Suprapubic skin (tissue), 4 donors: ENCODE measurements around the gene PHEX. TPM values are rescaled to one million over a fixed set of nuclear protein-coding genes. Genes with fewer than 3 reads are reported as not detected.

Experiments
- DNase-seq, 2 donors: peaks; one replicate each; pipeline ENCODE4 v3.0.0-alpha.2; 2019; ENCODE audit warnings: low spot score in 2 of 2
- H3K27ac ChIP-seq: fragments of 200-600 bp; sonication (generic); one replicate; pipeline ENCODE4 v1.5.1; 2019
- H3K27me3 ChIP-seq: fragments of 200-600 bp; sonication (generic); one replicate; pipeline ENCODE4 v1.5.1; 2019
- H3K36me3 ChIP-seq: fragments of 200-600 bp; sonication (generic); one replicate; pipeline ENCODE4 v1.5.1; 2019
- H3K4me1 ChIP-seq: fragments of 200-600 bp; sonication (generic); one replicate; pipeline ENCODE4 v1.5.1; 2019
- H3K4me3 ChIP-seq: fragments of 200-600 bp; sonication (generic); one replicate; pipeline ENCODE4 v1.5.1; 2019; ENCODE audit warnings: mild to moderate bottlenecking
- H3K9me3 ChIP-seq: fragments of 200-600 bp; sonication (generic); one replicate; pipeline ENCODE4 v1.5.1; 2019
- CTCF ChIP-seq, 2 donors: fragments of 200-600 bp in 1 of 2; fragments of 450-650 bp in 1 of 2; sonication (generic) in 1 of 2; IDR thresholded peaks; one replicate each; pipeline ENCODE4 v1.5.1; 2016 to 2019; ENCODE audit warnings: antibody characterized with exemption in 2 of 2, mild to moderate bottlenecking in 1 of 2, moderate library complexity in 1 of 2
- EP300 ChIP-seq: sonication (generic); formaldehyde crosslinking; IDR thresholded peaks from one replicate; pipeline ENCODE4 v1.6.1; 2017; ENCODE audit warnings: antibody characterized with exemption
- POLR2A ChIP-seq, 2 donors: fragments of 450-650 bp; IDR thresholded peaks; one replicate each; pipeline ENCODE4 v1.6.1; 2017; ENCODE audit warnings: antibody characterized with exemption in 2 of 2, mild to moderate bottlenecking in 2 of 2, moderate library complexity in 2 of 2
- POLR2AphosphoS5 ChIP-seq, 3 donors: sonication (generic); formaldehyde crosslinking; IDR thresholded peaks; one replicate each; pipeline ENCODE4 v1.6.1; 2017; ENCODE audit warnings: antibody characterized with exemption in 3 of 3
- WGBS: methylation state at CpG from one replicate; pipeline ENCODE4 v1.1.5; 2018; 5-methylcytosine and 5-hydroxymethylcytosine counted together
- total RNA-seq, 4 donors: library from RNA; depleted of rRNA; stranded (reverse); fragments of >200 nt; gene quantifications; one replicate each; pipeline ENCODE4 v1.1.0, GENCODE V29; 2016

PHEX gene
- under 1 TPM in 3 of 4 donors, not detected in 1; 0.21 to 0.32 (median 0.30) TPM for total RNA-seq

GRCh38 chrX:22032084-22032483, at the start of gene PHEX:
TSS of gene PHEX (plus strand) at chrX:22032325. CDS start at chrX:22033006, 681 bp downstream.
- Histone ChIP-seq H3K27me3 (no peaks in the 10 kb centered on the region), H3K4me3 (no peak within 1 kb of the TSS), H3K36me3 (no peaks in the 10 kb centered on the region), H3K4me1 (no peaks in the 10 kb centered on the region), H3K27ac (no peak within 1 kb of the TSS), H3K9me3 (no peaks in the 10 kb centered on the region)
- TF ChIP-seq CTCF (IDR thresholded peaks at IDR 0.05) (no peak), POLR2A (IDR thresholded peaks at IDR 0.05) (no peak), POLR2AphosphoS5 (IDR thresholded peaks at IDR 0.05) (no peak), EP300 (no peak)
- DNase-seq, result no peak
- WGBS, result 74% methylated on average over 1 of the region's 1 CpG

GRCh38 chrX:21985332-21985777, 46.8 kb upstream of the PHEX start:
- TF ChIP-seq CTCF (IDR thresholded peaks at IDR 0.05), result peak; percentile 77 to 93
- TF ChIP-seq POLR2A (IDR thresholded peaks at IDR 0.05), result no peak
- no peaks in the 10 kb centered on the region for H3K27me3 ChIP-seq

GRCh38 chrX:21986596-21986995, 45.5 kb upstream of the PHEX start:
- no peak for DNase-seq
- no peak for TF ChIP-seq CTCF (IDR thresholded peaks at IDR 0.05)
- no peak for TF ChIP-seq POLR2A (IDR thresholded peaks at IDR 0.05)
- no peak for TF ChIP-seq POLR2AphosphoS5 (IDR thresholded peaks at IDR 0.05)
- no peak for TF ChIP-seq EP300
- no peaks in the 10 kb centered on the region for H3K27me3 ChIP-seq
- H3K36me3 ChIP-seq, result peaks cover 6% of the 10 kb centered on the region
- no peak overlapping the region for H3K27ac ChIP-seq
- H3K4me3 ChIP-seq, result no peak overlapping the region
- WGBS, result 40% methylated on average over 1 of the region's 1 CpG
- no peaks in the 10 kb centered on the region for H3K4me1 ChIP-seq
- no peaks in the 10 kb centered on the region for H3K9me3 ChIP-seq

More at GRCh38 chrX:21985332-21985777, 46.8 kb upstream of the PHEX start:
- DNase-seq, result peak in 1 of 2 donors; percentile 68
- WGBS, result 5% methylated on average over 3 of the region's 3 CpGs
- H3K27ac ChIP-seq, result no peak overlapping the region
- H3K4me1 ChIP-seq, result no peaks in the 10 kb centered on the region
- H3K36me3 ChIP-seq, result peaks cover 6% of the 10 kb centered on the region
- H3K9me3 ChIP-seq, result no peaks in the 10 kb centered on the region
- H3K4me3 ChIP-seq, result no peak overlapping the region

- no peak for DNase-seq
- peaks cover 6% of the 10 kb centered on the region for H3K36me3 ChIP-seq
- H3K9me3 ChIP-seq, result no peaks in the 10 kb centered on the region
- no peaks in the 10 kb centered on the region for H3K27me3 ChIP-seq
- no peak overlapping the region for H3K27ac ChIP-seq
- no peaks in the 10 kb centered on the region for H3K4me1 ChIP-seq
- 77% methylated on average over 4 of the region's 4 CpGs for WGBS
- no peak overlapping the region for H3K4me3 ChIP-seq
- TF ChIP-seq CTCF (IDR thresholded peaks at IDR 0.05), result no peak
- TF ChIP-seq EP300, result no peak
- TF ChIP-seq POLR2A (IDR thresholded peaks at IDR 0.05), result no peak
- no peak for TF ChIP-seq POLR2AphosphoS5 (IDR thresholded peaks at IDR 0.05)
These were observed 42.7 kb upstream of the PHEX start for GRCh38 chrX:21989384-21989783.

GRCh38 chrX:21990832-21991231, 41.3 kb upstream of the PHEX start:
- WGBS, result 94% methylated on average over 8 of the region's 8 CpGs
- Histone ChIP-seq H3K27ac (no peak overlapping the region), H3K36me3 (peaks cover 6% of the 10 kb centered on the region)

More at GRCh38 chrX:21990832-21991231, 41.3 kb upstream of the PHEX start:
- Histone ChIP-seq H3K27me3 (no peaks in the 10 kb centered on the region), H3K4me3 (no peak overlapping the region), H3K9me3 (no peaks in the 10 kb centered on the region), H3K4me1 (no peaks in the 10 kb centered on the region)
- no peak for DNase-seq
- TF ChIP-seq POLR2A (IDR thresholded peaks at IDR 0.05), result no peak
- TF ChIP-seq CTCF (IDR thresholded peaks at IDR 0.05), result no peak
- no peak for TF ChIP-seq POLR2AphosphoS5 (IDR thresholded peaks at IDR 0.05)
- no peak for TF ChIP-seq EP300
